HepG2 (cell line): ENCODE results near the gene UPF3B. TPM values are rescaled to one million over a fixed set of nuclear protein-coding genes. Genes with fewer than 3 reads are reported as not detected.

Source experiments
- AGO1 ChIP-seq: fragments of 200-400 bp; formaldehyde crosslinking; IDR thresholded peaks from 2 replicates; pipeline ENCODE4 v1.6.1; 2017; ENCODE audit warnings: mild to moderate bottlenecking, low read depth, low read length, moderate library complexity; ENCODE audit not compliant: poor library complexity, severe bottlenecking
- ATF7-NPFF ChIP-seq: sonication (generic); formaldehyde crosslinking; IDR thresholded peaks from 2 replicates; pipeline ENCODE4 v1.8.1; 2023; ENCODE audit warnings: mild to moderate bottlenecking, low read depth, missing genetic modification reagents, moderate library complexity
- CHD2 ChIP-seq: IDR thresholded peaks from 2 replicates; pipeline ENCODE4 v1.6.1; 2011; ENCODE audit warnings: low read depth, low read length, improper control_type of control experiment
- E2F1 ChIP-seq: sonication (generic); formaldehyde crosslinking; IDR thresholded peaks from 2 replicates; pipeline ENCODE4 v1.5.0; 2020; ENCODE audit warnings: missing genetic modification reagents
- GTF3A ChIP-seq: sonication (generic); formaldehyde crosslinking; conservative IDR thresholded peaks from 2 replicates; pipeline ENCODE4 v1.4.0; 2020; ENCODE audit warnings: mild to moderate bottlenecking, missing genetic modification reagents
- HIC2 ChIP-seq: sonication (generic); formaldehyde crosslinking; IDR thresholded peaks from 2 replicates; pipeline ENCODE4 v1.9.0; 2022; ENCODE audit warnings: low read depth, missing genetic modification reagents
- HNF1B ChIP-seq: sonication (generic); formaldehyde crosslinking; IDR thresholded peaks from 2 replicates; pipeline ENCODE4 v1.5.1; 2020; ENCODE audit warnings: mild to moderate bottlenecking, moderate library complexity, missing genetic modification reagents
- NFYC ChIP-seq: IDR thresholded peaks from 2 replicates; pipeline ENCODE4 v1.6.1; 2016; ENCODE audit warnings: missing genetic modification reagents, missing compliant biosample characterization
- POLR2G ChIP-seq: fragments of 200-400 bp; formaldehyde crosslinking; IDR thresholded peaks from 2 replicates; pipeline ENCODE4 v1.6.1; 2018; ENCODE audit warnings: mild to moderate bottlenecking, low read depth, low read length, moderate library complexity
- TAF1 ChIP-seq: sonication (generic); formaldehyde crosslinking; IDR thresholded peaks from 2 replicates; pipeline ENCODE4 v1.4.0; 2020; ENCODE audit warnings: missing genetic modification reagents
- ZBTB1 ChIP-seq: sonication (generic); formaldehyde crosslinking; IDR thresholded peaks from 2 replicates; pipeline ENCODE4 v1.4.0; 2020; ENCODE audit warnings: missing genetic modification reagents, borderline replicate concordance
- ZHX2 ChIP-seq, 2 experiments: sonication (generic) in 1 of 2; formaldehyde crosslinking in 1 of 2; IDR thresholded peaks; 2 replicates each; pipeline versions ENCODE4 v1.6.1 to v1.9.0; 2014 to 2022; ENCODE audit warnings: antibody characterized with exemption in 1 of 2, borderline replicate concordance in 1 of 2, inconsistent platforms in 1 of 2, low read depth in 1 of 2, missing genetic modification reagents in 1 of 2
- ZNF552 ChIP-seq: sonication (generic); formaldehyde crosslinking; IDR thresholded peaks from 2 replicates; pipeline ENCODE4 v1.9.0; 2022; ENCODE audit warnings: missing genetic modification reagents, mild to moderate bottlenecking, borderline replicate concordance
- ZNF567 ChIP-seq: sonication (generic); formaldehyde crosslinking; IDR thresholded peaks from 2 replicates; pipeline ENCODE4 v1.8.1; 2023; ENCODE audit warnings: mild to moderate bottlenecking, missing genetic modification reagents, borderline replicate concordance
- ZSCAN30 ChIP-seq: sonication (generic); formaldehyde crosslinking; IDR thresholded peaks from 2 replicates; pipeline ENCODE4 v1.5.0; 2020; ENCODE audit warnings: mild to moderate bottlenecking, missing genetic modification reagents
- polyA plus RNA-seq, 8 experiments: library from polyadenylated mRNA; depleted of rRNA in 3 of 8; stranded (reverse) in 7 of 8; unstranded in 1 of 8; fragments of >200 nt; fragmentation: Illumina TruSeq in 4 of 8; extraction: Trizol in 4 of 8; gene quantifications; 2 replicates each; pipeline versions ENCODE4 v1.2.1 to v1.2.3, GENCODE V29; 2011 to 2016; ENCODE audit warnings: low read depth in 4 of 8, missing spikeins in 1 of 8, mixed read lengths in 1 of 8; ENCODE audit not compliant: insufficient read depth in 1 of 8
- total RNA-seq, 5 experiments: library from RNA; depleted of rRNA; stranded (reverse); fragments of >200 nt; fragmentation: Illumina TruSeq; extraction: Trizol; gene quantifications; 2 replicates each; pipeline ENCODE4 v1.2.3, GENCODE V29; 2016; ENCODE audit warnings: low read depth in 1 of 5

Gene UPF3B
- total and polyA plus RNA-seq, 2 of the 13 experiments (the other 11 are each of a cell fraction or from before 2014, with no cell fraction given), result 5.2 to 7.2 TPM

GRCh38 chrX:119852382-119853353 is at the start of gene UPF3B (continued):
- TF ChIP-seq ZNF567 (CRISPR knock-in tag) (no peak), ZBTB1 (CRISPR knock-in tag) (no peak), ZSCAN30 (CRISPR knock-in tag) (no peak), HIC2 (peak; percentile 37; the same call in 1 of the 2 replicates), ZHX2 (IDR thresholded peaks at IDR 0.05; ENCODE audit: low read depth) (peak; percentile 61; the same call in 1 of the 2 replicates), ZHX2 (CRISPR knock-in tag; IDR thresholded peaks at IDR 0.05; ENCODE audit: borderline replicate concordance) (no peak), HNF1B (CRISPR knock-in tag) (peak; percentile 40; the same call in 1 of the 2 replicates), POLR2G (peak; percentile 82), CHD2 (peak; percentile 93), NFYC (CRISPR knock-in tag) (peak; percentile 79), AGO1 (no peak), E2F1 (CRISPR knock-in tag) (peak; percentile 87), GTF3A (CRISPR knock-in tag) (no peak), TAF1 (CRISPR knock-in tag) (peak; percentile 65; the same call in 1 of the 2 replicates), ATF7-NPFF (CRISPR knock-in tag) (0 out of 2 replicates have a peak, but pooled peaks have one; percentile 34), ZNF552 (CRISPR knock-in tag) (no peak)
